Neural cell (in vitro differentiated cells): ENCODE data around the gene MEIS1.
A peak's percentile ranks its signal among the peaks of the same experiment; 100 is the strongest.

Experiments used
- EP300 ChIP-seq: fragments of 450-650 bp; conservative IDR thresholded peaks from 2 replicates; pipeline ENCODE4 v1.6.1; 2014; ENCODE audit warnings: antibody characterized with exemption, mild to moderate bottlenecking, moderate library complexity; ENCODE audit not compliant: poor library complexity, severe bottlenecking
- EZH2 ChIP-seq: fragments of 200-600, 300-800 bp; shearing (Covaris generic), sonication (generic); IDR thresholded peaks from 2 replicates; pipeline ENCODE4 v1.6.1; 2014; ENCODE audit warnings: antibody characterized with exemption, low read length, borderline replicate concordance, mild to moderate bottlenecking; ENCODE audit not compliant: insufficient read depth, poor library complexity, severe bottlenecking
- MXI1 ChIP-seq: fragments of 450-650 bp; conservative IDR thresholded peaks from 2 replicates; pipeline ENCODE4 v1.6.1; 2014; ENCODE audit warnings: antibody characterized with exemption, mild to moderate bottlenecking; ENCODE audit not compliant: poor library complexity, severe bottlenecking
- POLR2AphosphoS5 ChIP-seq: IDR thresholded peaks from 2 replicates; pipeline ENCODE4 v1.6.1; 2012
- RAD21 ChIP-seq: fragments of 450-650 bp; conservative IDR thresholded peaks from 2 replicates; pipeline ENCODE4 v1.6.1; 2014; ENCODE audit warnings: antibody characterized with exemption, mild to moderate bottlenecking, moderate library complexity
- REST ChIP-seq: IDR thresholded peaks from 2 replicates; pipeline ENCODE4 v1.6.1; 2012; ENCODE audit warnings: borderline replicate concordance
- SMC3 ChIP-seq: fragments of 450-650 bp; conservative IDR thresholded peaks from 2 replicates; pipeline ENCODE4 v1.6.1; 2014; ENCODE audit warnings: antibody characterized with exemption, mild to moderate bottlenecking, moderate library complexity; ENCODE audit not compliant: poor library complexity
- TAF1 ChIP-seq: IDR thresholded peaks from 2 replicates; pipeline ENCODE4 v1.6.1; 2012; ENCODE audit warnings: low read depth
- TF ChIP-seq, protein P1 (sequence below): fragments of 450-650 bp; IDR thresholded peaks from 2 replicates; pipeline ENCODE4 v1.5.1; 2014; ENCODE audit warnings: antibody characterized with exemption, mild to moderate bottlenecking, moderate library complexity; ENCODE audit not compliant: poor library complexity, severe bottlenecking

DNA sequence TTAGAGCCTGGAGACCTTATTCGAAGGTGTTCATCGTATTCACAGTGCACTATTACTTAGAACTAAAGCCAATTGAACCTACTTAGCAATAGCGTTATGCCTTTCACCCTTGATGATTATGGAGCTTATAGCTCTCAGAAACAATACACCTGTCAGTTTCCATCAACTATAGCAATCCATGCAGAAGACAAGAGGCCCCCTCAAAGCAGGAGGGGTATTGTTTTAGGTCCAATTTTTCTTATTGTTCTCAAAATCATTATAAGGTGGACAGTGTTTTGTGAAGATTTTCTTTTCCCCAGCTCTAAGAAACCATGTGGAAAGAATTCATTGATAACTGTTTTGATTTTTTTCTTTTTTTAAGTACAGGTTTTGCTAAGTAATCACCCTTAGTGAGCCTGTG, 135.5 kb downstream of the MEIS1 start:
- TF ChIP-seq EZH2 (no peak), REST (peak; percentile 23), POLR2AphosphoS5 (peak; percentile 13), TAF1 (no peak), EP300 (no peak), RAD21 (no peak), MXI1 (no peak), SMC3 (no peak)
- TF ChIP-seq, protein P1, sequence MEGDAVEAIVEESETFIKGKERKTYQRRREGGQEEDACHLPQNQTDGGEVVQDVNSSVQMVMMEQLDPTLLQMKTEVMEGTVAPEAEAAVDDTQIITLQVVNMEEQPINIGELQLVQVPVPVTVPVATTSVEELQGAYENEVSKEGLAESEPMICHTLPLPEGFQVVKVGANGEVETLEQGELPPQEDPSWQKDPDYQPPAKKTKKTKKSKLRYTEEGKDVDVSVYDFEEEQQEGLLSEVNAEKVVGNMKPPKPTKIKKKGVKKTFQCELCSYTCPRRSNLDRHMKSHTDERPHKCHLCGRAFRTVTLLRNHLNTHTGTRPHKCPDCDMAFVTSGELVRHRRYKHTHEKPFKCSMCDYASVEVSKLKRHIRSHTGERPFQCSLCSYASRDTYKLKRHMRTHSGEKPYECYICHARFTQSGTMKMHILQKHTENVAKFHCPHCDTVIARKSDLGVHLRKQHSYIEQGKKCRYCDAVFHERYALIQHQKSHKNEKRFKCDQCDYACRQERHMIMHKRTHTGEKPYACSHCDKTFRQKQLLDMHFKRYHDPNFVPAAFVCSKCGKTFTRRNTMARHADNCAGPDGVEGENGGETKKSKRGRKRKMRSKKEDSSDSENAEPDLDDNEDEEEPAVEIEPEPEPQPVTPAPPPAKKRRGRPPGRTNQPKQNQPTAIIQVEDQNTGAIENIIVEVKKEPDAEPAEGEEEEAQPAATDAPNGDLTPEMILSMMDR = no peak
